HEK293T (cell line): ENCODE measurements around the gene MRPL23.

Source experiments
- ELF4 ChIP-seq: fragments of 450-650 bp; IDR thresholded peaks from 2 replicates; pipeline ENCODE4 v1.6.1; 2017; ENCODE audit warnings: antibody characterized with exemption
- FOXK2 ChIP-seq: fragments of 450-650 bp; IDR thresholded peaks from 2 replicates; pipeline ENCODE4 v1.6.1; 2016; ENCODE audit warnings: mild to moderate bottlenecking
- FOXM1 ChIP-seq: fragments of 450-650 bp; IDR thresholded peaks from 2 replicates; pipeline ENCODE4 v1.6.1; 2017; ENCODE audit warnings: mild to moderate bottlenecking, borderline replicate concordance
- L3MBTL2 ChIP-seq: fragments of 450-650 bp; conservative IDR thresholded peaks from 2 replicates; pipeline ENCODE4 v1.6.1; 2016; ENCODE audit warnings: mild to moderate bottlenecking
- PKNOX1 ChIP-seq: fragments of 450-650 bp; IDR thresholded peaks from 2 replicates; pipeline ENCODE4 v1.6.1; 2016
- SP1 ChIP-seq: fragments of 450-650 bp; IDR thresholded peaks from 2 replicates; pipeline ENCODE4 v1.6.1; 2017
- TARDBP ChIP-seq: fragments of 450-650 bp; IDR thresholded peaks from 2 replicates; pipeline ENCODE4 v1.6.1; 2016
- ZNF384 ChIP-seq: fragments of 450-650 bp; IDR thresholded peaks from 2 replicates; pipeline ENCODE4 v1.6.1; 2016

GRCh38 chr11:1989953-1990352, 42.8 kb downstream of the MRPL23 start:
- TF ChIP-seq FOXM1 (no peak), ZNF384 (no peak), TARDBP (no peak), ELF4 (no peak), FOXK2 (no peak), PKNOX1 (no peak), SP1 (no peak), L3MBTL2 (no peak)
